ENCODE measurements around the gene ERVW-1. TPM values are rescaled to one million over a fixed set of nuclear protein-coding genes. Genes with fewer than 3 reads are reported as not detected.
"Not testable (repeated sequence)": the region's sequence is repeated elsewhere in the genome, so short reads cannot be mapped to it uniquely, and the experiment has no call there.

ERVW-1 gene
- polyA plus RNA-seq, 1 donor from 2014 or later: 0.06 TPM

DNA sequence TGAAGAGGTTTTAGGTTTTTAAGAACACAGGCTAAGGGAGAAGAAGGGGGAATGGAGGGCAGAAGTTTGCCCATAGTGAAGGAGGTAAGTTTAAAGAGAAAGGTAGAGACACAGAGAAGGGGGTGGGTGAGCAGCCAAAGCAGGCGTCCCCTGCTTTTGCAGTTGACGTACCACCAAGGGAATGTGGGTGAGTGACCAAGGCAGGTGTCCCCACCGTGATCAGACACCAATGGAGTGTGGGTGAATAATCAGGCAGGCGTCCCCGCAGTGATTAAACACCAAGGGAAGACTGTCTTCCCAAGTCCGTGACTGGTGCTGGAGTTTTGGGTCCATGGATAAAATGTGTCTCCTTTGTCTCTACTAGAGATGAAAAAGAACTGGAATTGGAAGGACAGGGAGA lies 6.5 kb upstream of the ERVW-1 start:
- not testable (repeated sequence) for H3K27me3 Mint-ChIP-seq, H3K36me3 Mint-ChIP-seq, H3K4me1 Mint-ChIP-seq, H3K27ac Mint-ChIP-seq, H3K9me3 Mint-ChIP-seq, H3K4me3 Mint-ChIP-seq

DNA sequence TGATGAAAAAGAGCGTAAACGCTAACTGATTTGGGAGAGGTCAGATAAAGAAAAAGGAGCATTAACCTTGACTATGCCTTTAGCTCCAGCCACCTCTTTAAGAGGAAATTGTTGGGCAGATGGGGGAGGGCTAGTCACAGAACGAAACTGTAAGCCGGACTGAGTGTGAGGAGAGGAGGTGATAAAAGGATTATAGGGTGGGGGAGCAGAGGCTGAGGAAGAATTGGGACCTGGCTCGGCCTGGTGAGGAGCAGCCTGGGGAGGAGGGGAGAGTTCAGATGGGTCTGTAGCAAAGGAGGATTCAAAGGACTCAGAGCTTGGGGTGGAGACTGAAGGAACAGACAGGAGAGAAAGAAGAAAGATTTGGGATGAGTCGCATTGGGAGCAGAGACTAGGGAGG lies 5.9 kb upstream of the ERVW-1 start:
- H3K27me3 Mint-ChIP-seq, H3K9me3 Mint-ChIP-seq, H3K36me3 Mint-ChIP-seq, H3K4me1 Mint-ChIP-seq, H3K27ac Mint-ChIP-seq, H3K4me3 Mint-ChIP-seq: not testable (repeated sequence)

DNA sequence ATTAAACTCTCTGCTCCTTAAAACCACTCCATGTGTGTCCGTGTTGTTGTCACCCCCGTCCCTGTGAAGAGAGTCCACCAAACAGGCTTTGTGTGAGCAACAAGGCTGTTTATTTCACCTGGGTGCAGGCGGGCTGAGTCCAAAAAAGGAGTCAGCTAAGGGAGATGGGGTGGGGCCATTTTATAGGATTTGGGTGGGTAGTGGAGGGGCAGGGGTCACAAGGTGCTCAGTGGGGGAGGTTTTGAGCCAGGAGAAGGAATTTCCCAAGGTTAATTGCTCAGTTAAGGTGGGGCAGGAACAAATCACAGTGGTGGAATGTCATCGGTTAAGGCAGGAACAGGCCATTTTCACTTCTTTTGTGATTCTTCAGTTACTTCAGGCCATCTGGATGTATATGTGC lies 1.4 kb upstream of the ERVW-1 start:
- H3K4me1 Mint-ChIP-seq, H3K27ac Mint-ChIP-seq, H3K9me3 Mint-ChIP-seq, H3K27me3 Mint-ChIP-seq, H3K36me3 Mint-ChIP-seq, H3K4me3 Mint-ChIP-seq: not testable (repeated sequence)

DNA sequence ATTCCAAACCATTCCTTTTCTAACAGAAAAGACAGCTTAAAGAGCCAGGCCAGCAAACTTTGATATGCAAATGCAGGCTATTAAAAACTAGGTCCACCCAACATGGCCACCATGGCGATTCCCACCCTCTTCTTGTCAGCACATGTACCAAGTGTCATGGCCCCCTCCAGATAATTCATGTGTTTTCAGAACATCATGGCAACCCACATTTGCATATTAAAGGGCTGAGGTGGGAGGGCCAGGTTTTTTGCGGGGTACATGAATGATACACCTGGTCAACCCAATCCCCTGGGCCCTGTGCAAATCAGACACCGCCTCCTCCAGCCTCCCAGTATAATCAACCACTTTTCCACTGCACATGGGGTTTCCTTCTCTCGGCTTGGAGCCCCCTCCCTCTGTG lies 965 bp upstream of the ERVW-1 start:
- no peak overlapping the region for H3K27ac Mint-ChIP-seq
- no peak overlapping the region for H3K4me3 Mint-ChIP-seq
- peaks cover 0 to 2% (median 0%) of the 10 kb centered on the region in 3 donors for H3K9me3 Mint-ChIP-seq
- H3K4me1 Mint-ChIP-seq: no peaks in the 10 kb centered on the region
- peaks cover 5% of the 10 kb centered on the region for H3K36me3 Mint-ChIP-seq
- no peaks in the 10 kb centered on the region for H3K27me3 Mint-ChIP-seq

DNA sequence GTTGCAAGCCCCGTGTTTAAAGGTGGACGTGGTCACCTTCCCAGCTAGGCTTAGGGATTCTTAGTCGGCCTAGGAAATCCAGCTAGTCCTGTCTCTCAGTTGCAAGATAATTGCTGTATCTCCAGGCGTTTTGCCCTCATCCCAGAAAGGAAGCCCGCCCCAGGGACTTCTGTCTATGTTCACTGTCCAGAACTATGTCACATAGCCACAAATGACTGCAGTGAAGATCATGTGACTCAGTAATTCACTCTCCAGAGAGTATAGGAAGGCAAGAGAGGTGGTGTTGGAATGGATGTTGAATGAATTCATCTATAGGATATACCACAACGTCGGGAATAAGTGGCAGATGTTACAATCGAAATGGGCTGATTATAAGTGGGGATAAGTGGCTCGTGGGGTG lies 349 bp upstream of the ERVW-1 start:
- Mint-ChIP-seq H3K36me3 (peaks cover 5% of the 10 kb centered on the region), H3K4me3 (no peak overlapping the region), H3K4me1 (no peaks in the 10 kb centered on the region), H3K9me3 (peaks cover 0 to 2% (median 0%) of the 10 kb centered on the region in 3 donors), H3K27ac (no peak overlapping the region), H3K27me3 (no peaks in the 10 kb centered on the region)

DNA sequence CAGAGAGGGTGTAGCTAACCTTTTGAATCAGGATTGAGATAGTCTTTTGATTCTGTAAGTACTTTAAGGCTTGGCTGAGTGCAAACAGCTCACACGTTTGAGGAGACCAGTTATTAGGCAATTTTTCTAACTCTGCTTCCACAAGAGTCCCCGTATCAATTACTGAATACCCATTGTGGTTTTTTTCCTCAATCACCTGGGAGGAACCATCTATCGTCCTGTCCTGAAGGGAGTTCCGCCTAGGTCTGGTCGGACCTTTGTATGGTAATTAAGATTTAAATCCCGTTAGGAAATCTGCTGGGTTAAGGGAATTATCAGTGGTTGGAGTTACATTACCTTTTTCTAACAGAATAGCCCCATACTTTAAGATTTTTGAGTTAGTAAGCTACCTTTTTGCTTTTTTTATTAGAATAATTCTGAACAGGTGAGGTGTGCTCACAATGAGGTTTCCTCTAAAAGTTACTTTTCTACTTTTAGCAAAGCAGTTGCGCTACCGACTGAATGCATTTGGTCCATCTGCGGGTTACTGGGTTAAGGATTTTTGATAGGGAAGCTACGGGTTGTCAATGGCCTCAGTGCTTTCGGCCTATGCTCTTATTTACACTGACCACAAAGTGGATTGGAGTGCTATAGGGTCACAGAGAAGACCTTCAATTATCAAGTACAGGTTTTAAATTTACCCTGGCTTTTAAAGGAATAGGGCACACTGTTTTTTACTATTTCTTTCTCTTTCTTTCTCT lies 1.7 kb downstream of the ERVW-1 start:
- H3K4me1 Mint-ChIP-seq, H3K36me3 Mint-ChIP-seq, H3K9me3 Mint-ChIP-seq, H3K4me3 Mint-ChIP-seq, H3K27me3 Mint-ChIP-seq, H3K27ac Mint-ChIP-seq: not testable (repeated sequence)

DNA sequence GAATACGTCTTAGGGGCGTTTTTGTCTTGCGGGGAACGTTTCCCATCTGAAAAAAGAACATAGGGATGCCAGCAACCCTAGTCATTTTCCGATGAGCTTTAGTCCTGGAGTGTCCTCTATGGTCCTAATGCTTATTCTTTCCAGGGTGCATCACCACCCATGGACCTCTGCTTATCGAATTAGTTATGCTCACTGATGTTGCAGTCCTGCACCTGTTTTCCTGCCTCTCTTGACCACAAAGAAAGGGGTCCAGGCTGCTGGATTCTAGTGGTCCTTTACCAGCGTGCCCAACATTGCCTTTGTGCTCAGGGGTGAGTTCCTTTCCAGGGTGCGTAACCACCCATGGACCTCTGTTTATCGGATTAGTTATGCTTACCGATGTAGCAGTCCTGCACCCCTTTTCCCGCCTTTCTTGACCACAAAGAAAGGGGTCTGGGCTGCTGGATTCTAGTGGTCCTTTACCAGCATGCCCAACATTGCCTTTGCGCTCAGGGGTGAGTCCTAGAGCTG lies 2.4 kb downstream of the ERVW-1 start:
- H3K4me1 Mint-ChIP-seq, H3K27me3 Mint-ChIP-seq, H3K27ac Mint-ChIP-seq, H3K36me3 Mint-ChIP-seq, H3K9me3 Mint-ChIP-seq, H3K4me3 Mint-ChIP-seq: not testable (repeated sequence)

DNA sequence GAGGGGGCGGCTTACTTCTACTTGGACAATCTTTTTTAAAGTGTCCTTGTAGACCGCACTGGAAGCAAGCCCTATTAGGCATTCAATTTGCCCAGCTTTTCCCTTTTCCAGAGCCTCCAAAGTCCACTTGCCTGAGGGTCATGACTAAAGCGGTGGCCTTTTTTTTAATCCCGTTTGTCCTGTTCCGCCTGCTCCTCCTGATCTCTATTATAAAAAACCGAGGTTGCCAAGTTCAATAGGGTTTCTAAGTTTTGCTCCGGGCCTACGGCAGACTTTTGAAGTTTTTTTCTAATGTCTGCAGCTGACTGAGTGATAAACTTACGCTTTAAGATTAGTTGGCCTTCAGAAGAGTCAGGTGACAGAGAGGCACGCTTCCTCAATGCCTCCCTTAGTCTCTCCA lies 3.8 kb downstream of the ERVW-1 start:
- not testable (repeated sequence) for H3K27me3 Mint-ChIP-seq, H3K4me3 Mint-ChIP-seq, H3K9me3 Mint-ChIP-seq, H3K27ac Mint-ChIP-seq, H3K4me1 Mint-ChIP-seq, H3K36me3 Mint-ChIP-seq

DNA sequence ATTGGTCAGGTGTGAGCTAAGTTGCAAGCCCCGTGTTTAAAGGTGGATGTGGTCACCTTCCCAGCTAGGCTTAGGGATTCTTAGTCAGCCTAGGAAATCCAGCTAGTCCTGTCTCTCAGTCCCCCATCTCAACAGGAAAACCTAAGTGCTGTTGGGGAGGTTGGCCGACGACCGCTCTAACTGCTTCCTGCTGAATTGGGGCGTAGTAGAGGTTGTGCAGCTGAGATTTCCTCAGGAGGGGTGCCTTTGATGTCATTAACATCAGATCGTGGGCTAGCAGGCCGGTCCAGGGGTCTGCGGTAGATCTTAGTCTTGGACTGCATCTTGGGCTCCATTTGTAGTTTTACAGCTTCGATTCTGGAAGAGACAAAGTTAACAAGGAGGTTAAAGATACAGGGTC lies 9.2 kb downstream of the ERVW-1 start:
- not testable (repeated sequence) for H3K27ac Mint-ChIP-seq, H3K4me3 Mint-ChIP-seq, H3K27me3 Mint-ChIP-seq, H3K9me3 Mint-ChIP-seq, H3K4me1 Mint-ChIP-seq
- peaks cover 11% of the 10 kb centered on the region for H3K36me3 Mint-ChIP-seq

DNA sequence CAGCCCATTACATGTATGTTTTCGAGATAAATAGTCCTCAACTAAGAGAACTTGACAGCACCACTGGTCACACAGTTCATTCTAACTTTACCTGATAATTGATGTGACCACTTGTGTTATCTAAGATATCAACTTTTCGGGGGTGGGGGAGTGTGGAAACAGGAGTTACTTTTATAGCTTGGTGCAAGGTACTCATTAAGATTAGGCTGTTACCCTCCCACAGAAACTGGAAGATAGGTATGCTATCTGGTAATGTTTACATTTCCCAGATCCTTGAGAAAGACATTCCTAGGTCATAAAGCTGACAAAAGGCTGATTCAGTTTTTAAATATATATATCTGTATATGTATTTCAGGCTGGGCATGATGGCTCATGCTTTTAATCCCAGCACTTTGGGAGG lies 11.1 kb downstream of the ERVW-1 start:
- Mint-ChIP-seq H3K9me3 (peaks cover 0 to 5% (median 3%) of the 10 kb centered on the region in 3 donors), H3K36me3 (peaks cover 13% of the 10 kb centered on the region), H3K4me1 (peaks cover 0 to under 1% (median 0%) of the 10 kb centered on the region in 3 donors), H3K27me3 (no peaks in the 10 kb centered on the region), H3K4me3 (no peak overlapping the region), H3K27ac (no peak overlapping the region)

DNA sequence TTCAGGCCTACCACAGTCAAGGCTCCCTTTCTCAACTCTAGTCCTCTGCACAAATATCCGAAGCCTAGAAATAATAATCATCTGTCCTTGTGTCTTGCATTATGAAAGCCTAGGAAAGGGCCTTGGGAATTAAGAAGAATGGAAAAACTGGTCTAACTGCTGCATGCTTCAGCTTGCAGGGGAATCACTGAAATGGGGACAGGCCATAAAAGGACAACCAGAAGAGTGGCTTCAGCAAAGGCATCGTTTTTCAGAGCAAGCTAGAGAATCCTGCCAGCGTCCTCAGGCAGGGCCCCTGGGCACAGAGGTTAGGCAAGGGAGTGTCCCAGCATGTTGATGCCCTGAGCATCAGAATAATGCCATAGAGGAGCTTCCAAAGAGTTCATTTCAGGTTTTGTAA lies 13.2 kb downstream of the ERVW-1 start:
- H3K27me3 Mint-ChIP-seq: no peaks in the 10 kb centered on the region
- H3K27ac Mint-ChIP-seq: no peak overlapping the region
- peaks cover 13% of the 10 kb centered on the region for H3K36me3 Mint-ChIP-seq
- peaks cover 0 to 5% (median 3%) of the 10 kb centered on the region in 3 donors for H3K9me3 Mint-ChIP-seq
- H3K4me1 Mint-ChIP-seq: peaks cover 0 to 4% (median 2%) of the 10 kb centered on the region in 3 donors
- H3K4me3 Mint-ChIP-seq: no peak overlapping the region

DNA sequence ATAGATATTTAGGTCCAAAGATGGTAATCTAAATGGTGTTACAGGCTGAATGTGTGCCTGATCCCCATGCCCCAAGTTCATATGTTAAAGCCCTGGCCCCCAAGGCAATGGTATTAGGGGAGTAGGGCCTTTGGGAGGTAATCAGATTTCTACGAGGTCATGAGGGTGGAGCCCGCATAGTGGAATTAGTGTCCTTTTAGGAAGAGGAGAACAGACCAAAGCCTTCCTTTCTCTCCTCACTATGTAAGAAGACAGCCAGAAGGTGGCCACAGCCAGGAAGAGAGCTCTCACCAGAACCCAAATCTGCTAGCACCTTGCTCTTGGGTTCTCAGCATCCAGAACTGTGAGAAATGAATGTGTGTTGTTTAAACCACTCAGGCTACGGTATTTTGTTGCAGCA lies 15.2 kb downstream of the ERVW-1 start:
- Mint-ChIP-seq H3K9me3 (peaks cover 0 to 2% (median 0%) of the 10 kb centered on the region in 3 donors), H3K36me3 (peaks cover 9% of the 10 kb centered on the region), H3K4me3 (no peak overlapping the region), H3K27ac (no peak overlapping the region), H3K27me3 (no peaks in the 10 kb centered on the region), H3K4me1 (peaks cover 0 to 4% (median 2%) of the 10 kb centered on the region in 3 donors)

DNA sequence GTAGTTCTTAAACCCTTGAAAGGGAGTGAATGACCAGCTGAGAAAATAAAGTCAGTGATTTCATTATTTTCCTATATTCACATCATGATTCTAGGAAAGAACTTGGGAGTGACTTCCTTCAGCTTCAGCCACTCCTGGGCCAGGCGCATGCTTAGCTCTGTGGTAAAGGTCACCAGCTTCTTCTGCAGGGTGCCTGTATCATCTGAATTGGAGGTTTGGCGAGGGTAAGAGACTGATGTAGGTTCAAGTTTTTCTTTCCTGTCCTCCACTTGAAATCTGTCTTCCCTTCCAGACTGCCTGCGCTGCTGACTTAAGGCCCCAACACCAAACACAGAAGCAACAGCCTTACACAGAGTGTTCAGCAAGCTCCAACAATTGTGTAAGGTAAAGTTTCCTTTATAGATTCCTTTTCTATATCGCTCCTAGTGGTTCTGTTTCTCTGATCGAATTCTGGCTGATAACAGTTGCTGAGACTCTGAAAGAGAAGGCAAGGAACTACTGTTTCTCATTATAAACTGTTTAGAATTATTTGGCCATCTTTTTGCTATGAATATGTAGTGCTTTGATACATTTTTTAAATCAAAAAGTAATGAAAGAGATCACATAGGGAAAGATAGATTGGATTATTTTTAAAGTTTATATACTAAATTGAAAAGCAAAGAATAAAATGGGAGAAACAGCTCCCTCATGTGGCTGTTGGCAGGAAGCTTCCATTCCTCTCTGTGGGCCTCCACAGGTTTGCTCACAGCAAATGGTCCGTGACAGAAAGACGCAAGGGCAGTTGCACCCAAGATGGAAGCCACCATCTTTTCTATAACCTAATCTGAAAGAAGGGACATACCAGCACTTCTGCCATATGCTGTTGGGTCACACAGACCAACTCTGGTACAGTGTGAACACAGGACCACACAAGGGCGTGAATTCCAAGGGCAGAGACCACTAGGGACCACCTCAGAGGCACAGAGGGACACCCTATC lies 16.4 kb downstream of the ERVW-1 start:
- H3K27ac Mint-ChIP-seq: no peak overlapping the region
- no peak overlapping the region for H3K4me3 Mint-ChIP-seq
- H3K9me3 Mint-ChIP-seq: no peaks in the 10 kb centered on the region
- H3K36me3 Mint-ChIP-seq: peaks cover 3% of the 10 kb centered on the region
- no peaks in the 10 kb centered on the region for H3K27me3 Mint-ChIP-seq
- H3K4me1 Mint-ChIP-seq: peaks cover 0 to 4% (median 2%) of the 10 kb centered on the region in 3 donors

DNA sequence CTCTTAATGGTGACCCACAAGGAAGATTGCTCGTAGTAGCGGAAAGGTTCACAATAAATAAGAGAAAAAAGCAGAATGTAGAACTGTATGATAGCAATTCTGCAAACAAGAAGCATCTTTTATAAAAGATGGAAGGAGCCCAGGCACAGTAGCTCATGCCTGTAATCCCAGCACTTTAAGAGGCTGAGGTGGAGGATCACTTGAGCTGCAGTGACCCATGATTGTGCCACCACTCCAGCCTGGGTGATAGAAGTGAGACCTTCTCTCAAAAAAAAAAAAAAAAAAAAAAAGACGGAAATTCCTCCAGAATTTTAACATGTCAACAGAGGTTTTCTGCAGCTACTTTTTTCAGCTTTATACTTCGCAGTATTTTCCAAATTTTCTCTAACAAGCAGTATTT lies 17.2 kb downstream of the ERVW-1 start:
- H3K9me3 Mint-ChIP-seq: no peaks in the 10 kb centered on the region
- H3K36me3 Mint-ChIP-seq: peaks cover 3% of the 10 kb centered on the region
- no peak overlapping the region for H3K4me3 Mint-ChIP-seq
- no peak overlapping the region for H3K27ac Mint-ChIP-seq
- no peaks in the 10 kb centered on the region for H3K27me3 Mint-ChIP-seq
- H3K4me1 Mint-ChIP-seq: peaks cover 0 to 4% (median 2%) of the 10 kb centered on the region in 3 donors

DNA sequence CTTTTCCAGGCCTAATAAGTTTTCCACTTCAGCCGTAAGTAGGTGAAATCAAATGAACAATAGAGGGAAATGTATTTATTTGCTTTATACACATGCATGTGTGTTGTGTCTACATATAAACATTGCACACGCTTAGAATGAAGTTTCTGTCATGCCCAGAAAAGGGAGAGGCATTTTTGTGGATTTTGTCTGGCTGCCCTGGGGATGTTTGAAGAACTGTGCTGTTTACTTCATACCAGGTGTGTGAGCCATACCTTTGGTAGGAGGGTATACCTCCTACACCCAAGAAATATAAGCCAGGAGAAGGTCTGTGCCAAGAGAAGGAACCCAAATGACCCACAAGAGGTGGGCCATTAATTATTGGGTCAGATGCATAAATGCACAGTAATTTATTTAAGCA lies 17.6 kb downstream of the ERVW-1 start:
- H3K4me3 Mint-ChIP-seq: no peak overlapping the region
- H3K27me3 Mint-ChIP-seq: no peaks in the 10 kb centered on the region
- H3K4me1 Mint-ChIP-seq: peaks cover 0 to 4% (median 2%) of the 10 kb centered on the region in 3 donors
- no peaks in the 10 kb centered on the region for H3K9me3 Mint-ChIP-seq
- H3K36me3 Mint-ChIP-seq: peaks cover 3% of the 10 kb centered on the region
- H3K27ac Mint-ChIP-seq: no peak overlapping the region

Measured in IgD-negative memory B cell (primary cell).